Parathyroid adenoma (tissue), 2 donors: ENCODE measurements around the gene AJAP1.

Experiments used
- H2AFZ ChIP-seq: fragments of 300-600 bp; sonication (generic); one replicate; pipeline ENCODE4 v1.7.0; 2017; ENCODE audit warnings: antibody characterized with exemption, mild to moderate bottlenecking
- H3K27ac ChIP-seq: fragments of 300-600 bp; sonication (generic); one replicate; pipeline ENCODE4 v1.7.0; 2017
- H3K27me3 ChIP-seq: fragments of 300-600 bp; sonication (generic); one replicate; pipeline ENCODE4 v1.7.0; 2017; ENCODE audit warnings: low read length; ENCODE audit not compliant: control insufficient read depth, insufficient read depth
- H3K36me3 ChIP-seq: fragments of 300-600 bp; sonication (generic); one replicate; pipeline ENCODE4 v1.7.0; 2017; ENCODE audit warnings: low read length; ENCODE audit not compliant: control insufficient read depth, insufficient read depth
- H3K4me1 ChIP-seq: fragments of 300-600 bp; sonication (generic); one replicate; pipeline ENCODE4 v1.7.0; 2017; ENCODE audit warnings: control low read depth
- H3K4me2 ChIP-seq: fragments of 300-600 bp; sonication (generic); one replicate; pipeline ENCODE4 v1.7.0; 2017; ENCODE audit warnings: low read length
- H3K4me3 ChIP-seq: fragments of 300-600 bp; sonication (generic); one replicate; pipeline ENCODE4 v1.7.0; 2017; ENCODE audit warnings: low read depth, low read length
- H3K79me2 ChIP-seq: fragments of 300-600 bp; sonication (generic); one replicate; pipeline ENCODE4 v1.7.0; 2017; ENCODE audit warnings: control low read depth
- H3K9ac ChIP-seq: fragments of 300-600 bp; sonication (generic); one replicate; pipeline ENCODE4 v1.7.0; 2017; ENCODE audit warnings: mild to moderate bottlenecking
- H3K9me3 ChIP-seq: fragments of 300-600 bp; sonication (generic); one replicate; pipeline ENCODE4 v1.7.0; 2017; ENCODE audit warnings: low read length; ENCODE audit not compliant: control insufficient read depth
- CTCF ChIP-seq: fragments of 300-600 bp; sonication (generic); IDR thresholded peaks from one replicate; pipeline ENCODE4 v1.7.0; 2017; ENCODE audit warnings: antibody characterized with exemption, mild to moderate bottlenecking
- donor health status: primary hyperparathyroidism.

The AJAP1 gene

GRCh38 chr1:4634793-4635406 is 19.5 kb upstream of the AJAP1 start:
- Histone ChIP-seq H3K79me2 (no peaks in the 10 kb centered on the region), H3K36me3 (no peaks in the 10 kb centered on the region), H3K4me1 (no peaks in the 10 kb centered on the region), H2AFZ (no peak overlapping the region), H3K9ac (no peak overlapping the region), H3K27ac (no peak overlapping the region), H3K4me3 (no peak overlapping the region), H3K27me3 (no peaks in the 10 kb centered on the region), H3K9me3 (no peaks in the 10 kb centered on the region), H3K4me2 (no peak overlapping the region)
- TF ChIP-seq CTCF, result no peak

GRCh38 chr1:4636186-4636585 is 18.2 kb upstream of the AJAP1 start:
- no peak for TF ChIP-seq CTCF
- no peak overlapping the region for H3K4me3 ChIP-seq
- H3K9me3 ChIP-seq, result no peaks in the 10 kb centered on the region
- no peaks in the 10 kb centered on the region for H3K36me3 ChIP-seq
- H3K27me3 ChIP-seq, result no peaks in the 10 kb centered on the region
- H3K79me2 ChIP-seq, result no peaks in the 10 kb centered on the region
- H3K4me1 ChIP-seq, result no peaks in the 10 kb centered on the region
- no peak overlapping the region for H2AFZ ChIP-seq
- no peak overlapping the region for H3K4me2 ChIP-seq
- H3K27ac ChIP-seq, result no peak overlapping the region
- no peak overlapping the region for H3K9ac ChIP-seq

GRCh38 chr1:4636644-4637380 is 17.6 kb upstream of the AJAP1 start:
- Histone ChIP-seq H3K36me3 (no peaks in the 10 kb centered on the region), H3K4me1 (no peaks in the 10 kb centered on the region)
- TF ChIP-seq CTCF, result no peak

GRCh38 chr1:4637616-4638344 is 16.6 kb upstream of the AJAP1 start:
- Histone ChIP-seq H3K4me2 (no peak overlapping the region), H3K9me3 (no peaks in the 10 kb centered on the region), H3K36me3 (no peaks in the 10 kb centered on the region), H3K27ac (no peak overlapping the region), H3K27me3 (no peaks in the 10 kb centered on the region), H3K9ac (no peak overlapping the region), H2AFZ (no peak overlapping the region), H3K4me3 (no peak overlapping the region), H3K4me1 (no peaks in the 10 kb centered on the region), H3K79me2 (no peaks in the 10 kb centered on the region)
- TF ChIP-seq CTCF, result no peak

More at GRCh38 chr1:4636644-4637380, 17.6 kb upstream of the AJAP1 start:
- Histone ChIP-seq H3K4me3 (no peak overlapping the region), H3K27ac (no peak overlapping the region), H3K27me3 (no peaks in the 10 kb centered on the region), H2AFZ (no peak overlapping the region), H3K9ac (no peak overlapping the region), H3K9me3 (no peaks in the 10 kb centered on the region), H3K79me2 (no peaks in the 10 kb centered on the region), H3K4me2 (no peak overlapping the region)
